Progenitor cell of endocrine pancreas (in vitro differentiated cells): ENCODE measurements around the gene UBE2J1. TPM values are rescaled to one million over a fixed set of nuclear protein-coding genes. Genes with fewer than 3 reads are reported as not detected.

Source experiments
- DNase-seq: peaks from one replicate; pipeline ENCODE4 v3.0.0; 2021; ENCODE audit warnings: low spot score; ENCODE audit not compliant: unreplicated experiment
- H3K27ac Mint-ChIP-seq: 2 replicates; pipeline ENCODE4 v1.8.0; 2021; ENCODE audit warnings: mild to moderate bottlenecking, moderate library complexity, mixed read lengths
- H3K27me3 Mint-ChIP-seq: 2 replicates; pipeline ENCODE4 v1.8.0; 2021; ENCODE audit warnings: mixed read lengths
- H3K36me3 Mint-ChIP-seq: 2 replicates; pipeline ENCODE4 v1.8.0; 2022; ENCODE audit warnings: mixed read lengths; ENCODE audit not compliant: insufficient read depth
- H3K4me1 Mint-ChIP-seq: 2 replicates; pipeline ENCODE4 v1.8.0; 2021; ENCODE audit warnings: low read depth, mixed read lengths
- H3K4me3 Mint-ChIP-seq: 2 replicates; pipeline ENCODE4 v1.8.0; 2021; ENCODE audit warnings: low read depth, mild to moderate bottlenecking, moderate library complexity, mixed read lengths
- H3K9me3 Mint-ChIP-seq: 2 replicates; pipeline ENCODE4 v1.8.0; 2021; ENCODE audit warnings: low read depth, mixed read lengths
- CTCF ChIP-seq: fragments of 200-600 bp; sonication (generic); IDR thresholded peaks from one replicate; pipeline ENCODE4 v1.5.0; 2021; ENCODE audit warnings: antibody characterized with exemption, mild to moderate bottlenecking; ENCODE audit not compliant: unreplicated experiment
- total RNA-seq: library from RNA; stranded (reverse); gene quantifications from 2 replicates; pipeline ENCODE4 v1.2.1, GENCODE V29; 2021

The UBE2J1 gene
- total RNA-seq, 1 donor from 2014 or later: 36.2 TPM

GRCh38 chr6:89385846-89386245 lies 33.3 kb upstream of the UBE2J1 start:
- Mint-ChIP-seq H3K27me3 (no peaks in the 10 kb centered on the region), H3K4me1 (no peaks in the 10 kb centered on the region), H3K4me3 (no peak overlapping the region), H3K9me3 (no peaks in the 10 kb centered on the region), H3K27ac (no peak overlapping the region), H3K36me3 (no peaks in the 10 kb centered on the region)
- no peak for DNase-seq
- no peak for TF ChIP-seq CTCF

- TF ChIP-seq CTCF: no peak
- Mint-ChIP-seq H3K9me3 (no peaks in the 10 kb centered on the region), H3K4me1 (no peaks in the 10 kb centered on the region), H3K36me3 (no peaks in the 10 kb centered on the region), H3K4me3 (no peak overlapping the region), H3K27ac (no peak overlapping the region), H3K27me3 (no peaks in the 10 kb centered on the region)
- DNase-seq: no peak
Observed at GRCh38 chr6:89385156-89385667, 32.7 kb upstream of the UBE2J1 start.

- Mint-ChIP-seq H3K36me3 (no peaks in the 10 kb centered on the region), H3K4me3 (no peak overlapping the region), H3K4me1 (no peaks in the 10 kb centered on the region), H3K27me3 (no peaks in the 10 kb centered on the region), H3K9me3 (no peaks in the 10 kb centered on the region), H3K27ac (no peak overlapping the region)
- TF ChIP-seq CTCF: no peak
- DNase-seq: no peak
Observed at GRCh38 chr6:89381031-89381430, 28.5 kb upstream of the UBE2J1 start.

DNA sequence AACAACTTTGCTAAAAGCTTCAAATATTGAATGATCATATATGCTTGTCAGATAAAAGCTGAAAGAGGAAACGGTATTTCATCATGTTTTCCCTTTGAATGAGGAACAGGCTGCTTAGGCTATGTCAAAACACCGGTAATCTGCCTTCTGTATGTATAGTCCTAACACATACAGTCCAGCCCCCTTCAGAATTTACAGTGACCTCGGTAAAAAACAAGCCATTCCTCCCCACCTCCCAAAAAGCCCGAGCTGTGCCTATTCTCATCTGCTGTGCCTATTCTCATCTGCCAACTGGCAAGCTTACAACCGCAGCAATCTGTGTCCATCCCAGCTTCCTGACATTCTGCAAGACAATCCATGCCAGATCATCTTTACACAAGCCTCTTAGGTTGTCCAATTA lies 26.8 kb upstream of the UBE2J1 start:
- Mint-ChIP-seq H3K4me3 (no peak overlapping the region), H3K4me1 (peaks cover 9% of the 10 kb centered on the region), H3K9me3 (no peaks in the 10 kb centered on the region), H3K36me3 (no peaks in the 10 kb centered on the region), H3K27ac (no peak overlapping the region), H3K27me3 (no peaks in the 10 kb centered on the region)
- no peak for DNase-seq
- TF ChIP-seq CTCF: no peak

DNA sequence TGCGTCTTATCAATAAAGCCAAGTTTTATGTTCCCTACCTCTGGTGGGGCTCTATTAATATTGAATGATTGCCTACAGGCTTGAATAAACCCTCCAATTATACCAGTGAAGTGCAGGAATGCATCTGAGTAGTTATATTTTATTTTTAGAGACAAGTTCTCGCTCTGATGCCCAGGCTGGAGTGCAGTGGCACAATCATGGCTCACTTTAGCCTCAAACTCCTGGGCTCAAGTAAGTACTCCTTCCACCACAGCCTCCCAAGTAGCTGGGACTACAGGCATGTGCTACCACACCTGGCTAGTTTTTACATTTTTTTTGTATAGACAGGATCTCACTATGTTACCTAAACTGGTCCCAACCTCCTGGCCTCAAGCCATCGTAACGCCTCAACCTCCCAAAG lies 26.1 kb upstream of the UBE2J1 start:
- no peaks in the 10 kb centered on the region for H3K36me3 Mint-ChIP-seq
- peaks cover 9% of the 10 kb centered on the region for H3K4me1 Mint-ChIP-seq
- no peak for TF ChIP-seq CTCF
- no peaks in the 10 kb centered on the region for H3K27me3 Mint-ChIP-seq
- H3K9me3 Mint-ChIP-seq: no peaks in the 10 kb centered on the region
- no peak for DNase-seq
- H3K27ac Mint-ChIP-seq: no peak overlapping the region
- no peak overlapping the region for H3K4me3 Mint-ChIP-seq
